HG02938 (cell line): ENCODE measurements around the gene USP19.

Experiments used
- ATAC-seq: cut with Tn5 transposase; IDR thresholded peaks from one replicate; pipeline ENCODE4 v1.9.1; 2021; ENCODE audit warnings: mild to moderate bottlenecking, moderate library complexity; ENCODE audit not compliant: unreplicated experiment

The USP19 gene, protein sequence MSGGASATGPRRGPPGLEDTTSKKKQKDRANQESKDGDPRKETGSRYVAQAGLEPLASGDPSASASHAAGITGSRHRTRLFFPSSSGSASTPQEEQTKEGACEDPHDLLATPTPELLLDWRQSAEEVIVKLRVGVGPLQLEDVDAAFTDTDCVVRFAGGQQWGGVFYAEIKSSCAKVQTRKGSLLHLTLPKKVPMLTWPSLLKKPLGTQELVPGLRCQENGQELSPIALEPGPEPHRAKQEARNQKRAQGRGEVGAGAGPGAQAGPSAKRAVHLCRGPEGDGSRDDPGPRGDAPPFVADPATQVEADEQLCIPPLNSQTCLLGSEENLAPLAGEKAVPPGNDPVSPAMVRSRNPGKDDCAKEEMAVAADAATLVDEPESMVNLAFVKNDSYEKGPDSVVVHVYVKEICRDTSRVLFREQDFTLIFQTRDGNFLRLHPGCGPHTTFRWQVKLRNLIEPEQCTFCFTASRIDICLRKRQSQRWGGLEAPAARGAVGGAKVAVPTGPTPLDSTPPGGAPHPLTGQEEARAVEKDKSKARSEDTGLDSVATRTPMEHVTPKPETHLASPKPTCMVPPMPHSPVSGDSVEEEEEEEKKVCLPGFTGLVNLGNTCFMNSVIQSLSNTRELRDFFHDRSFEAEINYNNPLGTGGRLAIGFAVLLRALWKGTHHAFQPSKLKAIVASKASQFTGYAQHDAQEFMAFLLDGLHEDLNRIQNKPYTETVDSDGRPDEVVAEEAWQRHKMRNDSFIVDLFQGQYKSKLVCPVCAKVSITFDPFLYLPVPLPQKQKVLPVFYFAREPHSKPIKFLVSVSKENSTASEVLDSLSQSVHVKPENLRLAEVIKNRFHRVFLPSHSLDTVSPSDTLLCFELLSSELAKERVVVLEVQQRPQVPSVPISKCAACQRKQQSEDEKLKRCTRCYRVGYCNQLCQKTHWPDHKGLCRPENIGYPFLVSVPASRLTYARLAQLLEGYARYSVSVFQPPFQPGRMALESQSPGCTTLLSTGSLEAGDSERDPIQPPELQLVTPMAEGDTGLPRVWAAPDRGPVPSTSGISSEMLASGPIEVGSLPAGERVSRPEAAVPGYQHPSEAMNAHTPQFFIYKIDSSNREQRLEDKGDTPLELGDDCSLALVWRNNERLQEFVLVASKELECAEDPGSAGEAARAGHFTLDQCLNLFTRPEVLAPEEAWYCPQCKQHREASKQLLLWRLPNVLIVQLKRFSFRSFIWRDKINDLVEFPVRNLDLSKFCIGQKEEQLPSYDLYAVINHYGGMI (N-terminal part only)

GRCh38 chr3:49120438-49121131 is at the start of gene USP19:
USP19 (minus strand) TSS chr3:49120823; CDS start chr3:49119145, 1,678 bp downstream.
- ATAC-seq, result peak; percentile 78

DNA sequence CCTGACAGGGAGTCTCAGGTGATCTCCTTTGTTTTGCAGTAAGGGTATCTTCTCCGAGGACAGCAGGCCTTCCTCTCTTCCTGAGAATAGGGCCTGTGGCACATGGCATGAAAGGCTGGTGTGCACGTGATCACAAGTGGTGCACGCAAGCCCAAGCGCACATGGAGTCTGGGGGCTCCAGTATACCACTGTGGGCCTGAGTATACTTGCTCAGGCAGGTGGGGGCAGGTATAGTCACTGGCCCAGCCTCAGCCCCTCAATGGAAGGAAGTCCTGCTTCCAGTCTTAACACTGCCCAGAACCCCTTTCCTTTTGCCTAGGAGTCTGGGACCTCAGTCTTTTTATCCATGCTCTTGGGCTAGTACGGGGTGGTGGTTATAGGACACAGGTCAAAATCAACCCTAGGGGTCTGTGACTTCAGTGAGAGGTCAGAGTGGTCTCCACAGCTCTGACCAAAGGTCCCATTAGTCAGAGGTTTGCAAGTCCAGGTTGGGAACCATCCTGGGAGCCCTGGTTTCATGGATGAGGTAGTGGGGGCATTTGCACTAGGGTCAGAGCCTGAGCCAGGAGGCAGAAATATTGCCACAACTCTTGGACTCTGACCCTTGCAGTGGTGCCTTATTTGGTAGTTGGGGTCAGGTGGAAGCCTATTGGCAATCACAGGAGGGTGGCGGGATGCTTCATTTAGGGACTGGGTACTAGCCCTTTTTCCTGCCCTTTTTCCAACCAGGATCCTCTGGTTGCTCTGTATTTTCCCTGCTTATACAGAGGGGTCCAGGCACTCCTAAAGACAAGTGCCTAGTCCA is 46.3 kb upstream of the USP19 start:
- no peak for ATAC-seq

DNA sequence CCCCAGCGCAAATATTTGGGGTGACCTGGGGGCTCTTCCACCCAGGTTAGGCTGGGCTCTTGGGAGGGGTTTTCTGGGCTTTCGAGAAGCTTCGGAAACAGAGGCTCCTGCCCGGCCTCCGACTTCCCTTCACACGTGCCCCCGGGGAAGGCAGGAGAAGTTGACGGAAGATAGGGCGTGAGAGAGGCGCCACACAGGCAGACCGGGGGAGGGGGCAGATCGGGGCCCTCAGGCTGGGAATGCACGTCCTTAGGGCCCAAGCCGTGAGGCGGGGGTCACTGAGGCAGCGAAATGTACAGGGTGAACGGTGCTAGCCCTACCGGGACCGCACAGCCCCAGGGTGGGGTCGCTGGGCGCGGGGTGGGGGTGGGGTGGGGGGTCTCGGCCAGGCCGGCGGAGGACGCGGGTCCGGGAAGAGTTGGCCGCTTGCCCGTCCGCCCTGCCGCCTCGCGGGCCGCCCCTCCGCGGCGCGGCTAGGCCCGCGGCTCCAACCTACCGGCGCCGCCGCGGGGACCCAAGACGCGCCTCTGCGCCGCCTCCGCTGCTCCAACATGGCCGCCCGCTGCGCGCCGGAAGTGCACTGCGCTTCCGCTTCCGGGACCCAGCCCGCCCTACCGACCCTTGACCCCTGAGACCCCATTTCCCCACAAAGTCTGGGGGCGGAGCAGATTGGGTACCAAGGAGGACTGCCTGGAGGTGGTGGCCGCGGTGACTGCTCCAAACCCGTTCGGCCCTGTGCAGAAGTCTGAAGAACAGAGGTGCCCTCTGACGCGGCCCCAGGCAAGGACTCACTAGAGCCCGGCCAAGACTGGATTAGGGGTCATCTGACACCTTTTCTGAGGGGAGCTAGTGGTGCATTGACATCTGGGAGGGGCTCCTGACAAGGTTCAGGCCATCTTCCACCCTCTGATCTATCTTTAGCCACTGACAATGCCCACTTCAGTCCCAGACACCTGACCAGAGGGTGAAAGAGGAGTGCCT is 45.4 kb upstream of the USP19 start, which contains the start of gene CCDC71:
Gene CCDC71, minus strand, starts transcription at position 561 of the 981 bp plus-strand sequence. CDS start 2,123 bp downstream, outside the sequence.
- no peak for ATAC-seq

DNA sequence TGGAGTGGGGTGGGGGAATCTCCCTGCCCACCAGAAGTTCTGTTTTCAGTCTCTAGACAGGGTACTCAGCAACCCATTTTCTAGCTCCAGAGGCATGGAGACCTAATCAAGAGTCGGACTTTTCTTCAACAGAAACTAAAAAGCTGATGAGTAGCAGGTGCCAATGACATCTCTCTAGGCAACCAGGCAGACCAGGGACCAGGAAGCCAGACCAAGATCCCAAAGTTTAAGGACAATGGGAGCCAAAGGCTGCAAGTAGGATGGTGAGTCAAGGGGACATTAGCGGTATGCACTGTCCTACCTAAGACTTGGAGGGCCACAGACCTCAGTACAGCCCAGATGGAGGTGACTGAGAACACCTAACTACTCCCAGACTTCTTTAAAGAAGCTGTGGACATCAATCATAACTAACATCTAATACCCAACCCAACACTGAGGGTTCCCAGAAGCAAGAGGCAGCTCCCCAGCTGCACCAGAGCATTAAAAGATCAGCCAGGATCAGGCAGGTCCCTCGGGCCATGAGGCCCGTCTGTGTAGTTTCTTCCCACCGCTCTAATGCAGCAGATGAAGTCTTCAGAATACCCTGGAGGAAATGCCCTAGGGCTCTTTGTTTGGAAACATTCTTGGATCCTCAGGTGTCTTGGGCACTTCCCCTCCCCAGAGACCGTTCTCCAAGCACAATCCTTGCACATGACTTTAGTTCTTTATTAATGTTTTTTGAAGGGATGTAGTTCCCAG is 44.5 kb upstream of the USP19 start:
- ATAC-seq, result no peak

DNA sequence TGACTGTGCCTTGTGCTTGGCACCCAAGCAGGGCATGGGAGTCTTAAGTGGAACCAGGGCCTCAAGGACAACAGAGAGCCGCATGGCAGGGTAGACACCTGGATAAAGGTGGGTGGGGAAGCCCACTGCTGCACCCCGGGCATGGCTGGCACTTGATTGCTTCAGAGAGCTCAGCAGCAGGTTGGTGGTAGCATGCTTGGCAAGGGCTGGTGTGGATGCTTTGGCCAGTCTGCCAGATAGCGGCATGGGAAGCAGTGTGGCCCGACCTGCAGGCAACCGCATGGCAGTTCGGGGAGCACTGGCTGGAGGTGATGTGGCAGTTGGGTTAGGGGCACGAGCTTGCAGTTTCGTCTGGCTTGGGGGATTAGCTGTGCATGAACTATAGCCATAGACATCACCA is 43.0 kb upstream of the USP19 start:
- no peak for ATAC-seq

DNA sequence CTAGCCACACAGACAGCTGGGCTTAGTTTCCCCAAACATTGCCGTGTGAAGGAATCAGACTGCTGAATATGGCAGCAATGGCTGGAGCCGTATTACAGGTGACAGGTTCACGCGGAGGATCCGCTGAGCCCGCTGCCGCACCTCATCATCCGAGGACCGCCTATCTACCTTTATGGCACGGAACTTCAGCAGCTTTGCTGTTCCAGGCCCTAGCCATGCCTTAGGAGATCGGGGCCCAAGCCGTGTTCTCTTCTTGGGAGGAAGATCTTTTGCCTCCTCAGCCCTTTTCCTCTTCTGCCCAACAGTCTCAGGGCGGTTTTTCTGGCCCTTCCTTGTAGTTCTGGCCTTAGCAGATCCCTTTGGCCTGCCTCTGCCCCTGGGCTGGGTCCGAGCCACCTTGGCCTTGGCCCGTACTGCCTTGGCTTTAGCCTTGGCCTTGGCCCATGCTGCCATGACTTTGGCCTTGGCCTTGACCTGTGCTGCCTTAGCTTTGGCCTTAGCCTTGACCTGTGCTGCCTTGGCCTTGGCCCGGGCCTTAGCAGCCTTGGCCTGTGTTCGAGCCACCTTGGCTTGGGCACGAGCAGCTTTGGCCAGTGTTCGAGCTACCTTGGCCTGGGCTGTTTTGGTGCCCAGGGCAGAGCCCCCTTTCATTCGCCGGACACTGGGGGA is 42.3 kb upstream of the USP19 start:
- ATAC-seq, result no peak

DNA sequence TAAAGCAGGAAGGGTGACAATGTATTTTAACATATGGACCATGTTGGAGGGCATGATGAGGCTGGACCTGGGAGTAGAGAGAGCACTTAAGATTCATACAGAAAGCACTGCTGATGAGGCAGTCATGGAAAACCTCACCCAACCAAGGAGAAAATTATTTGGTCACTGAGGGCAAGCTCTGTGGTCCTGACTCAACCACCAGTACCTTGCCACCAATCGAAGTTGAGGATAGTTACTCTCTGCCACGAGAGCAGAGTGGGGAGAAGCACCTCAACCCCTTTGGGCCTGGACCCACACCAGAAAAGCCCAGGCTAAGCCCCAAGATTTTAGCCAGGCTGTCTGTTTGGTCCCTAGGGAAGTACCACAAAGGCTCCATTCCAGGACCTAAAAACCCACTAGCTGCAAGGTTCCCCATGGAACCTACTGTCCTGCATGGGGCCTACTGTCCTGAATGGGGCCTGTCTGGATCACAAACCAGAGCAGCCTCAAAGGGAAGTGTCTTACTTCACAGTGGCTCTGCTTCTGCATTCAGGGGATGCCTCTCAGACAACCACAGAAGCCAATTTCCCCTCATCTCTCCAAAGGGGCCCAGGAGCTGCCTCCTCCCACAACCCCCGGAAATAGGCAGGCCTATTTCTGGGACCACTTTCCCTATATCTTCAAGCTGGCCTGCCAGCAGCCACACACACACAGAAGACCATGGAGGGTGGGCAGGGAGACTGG is 41.3 kb upstream of the USP19 start:
- ATAC-seq, result no peak

GRCh38 chr3:49161197-49161596 is 40.6 kb upstream of the USP19 start:
- no peak for ATAC-seq

DNA sequence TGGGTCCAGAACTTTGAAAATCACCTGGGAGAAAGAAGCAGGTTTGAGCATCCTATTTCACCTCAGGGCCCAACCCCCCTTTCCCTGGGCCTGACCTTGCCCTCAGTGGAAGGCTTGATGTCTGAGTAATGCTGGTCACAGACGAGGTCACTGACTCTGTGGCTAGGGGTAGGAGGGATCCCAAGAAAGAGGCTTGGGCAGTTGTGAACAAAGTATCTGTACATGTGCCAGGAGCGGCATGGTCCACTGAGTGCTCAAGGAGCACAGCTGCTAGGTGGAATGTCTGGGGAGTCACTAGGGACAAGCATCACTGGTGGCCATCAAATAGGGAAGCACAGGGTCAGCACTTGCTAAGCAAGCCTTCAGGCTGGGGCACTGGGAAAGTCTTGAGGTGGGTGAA is 38.2 kb upstream of the USP19 start:
- ATAC-seq, result no peak

GRCh38 chr3:49158103-49158709 is 37.6 kb upstream of the USP19 start:
- ATAC-seq, result no peak

DNA sequence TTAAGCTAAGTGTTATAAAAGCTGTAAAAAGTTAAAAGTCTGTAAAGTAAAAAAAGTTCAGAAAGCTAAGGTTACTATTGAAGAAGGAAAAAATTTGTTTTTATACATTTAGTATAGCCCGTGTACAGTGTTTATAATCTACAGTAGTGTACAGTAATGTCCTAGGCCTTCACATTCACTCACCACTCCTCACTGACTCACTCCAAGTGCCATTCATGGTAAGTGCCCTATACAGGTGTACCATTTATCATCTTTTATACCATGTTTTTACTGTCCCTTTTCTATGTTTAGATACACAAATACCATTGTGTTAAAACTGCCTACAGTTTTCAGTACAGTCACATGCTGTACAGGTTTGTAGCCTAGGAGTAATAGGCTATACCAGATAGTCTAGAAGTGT is 36.7 kb upstream of the USP19 start:
- no peak for ATAC-seq

DNA sequence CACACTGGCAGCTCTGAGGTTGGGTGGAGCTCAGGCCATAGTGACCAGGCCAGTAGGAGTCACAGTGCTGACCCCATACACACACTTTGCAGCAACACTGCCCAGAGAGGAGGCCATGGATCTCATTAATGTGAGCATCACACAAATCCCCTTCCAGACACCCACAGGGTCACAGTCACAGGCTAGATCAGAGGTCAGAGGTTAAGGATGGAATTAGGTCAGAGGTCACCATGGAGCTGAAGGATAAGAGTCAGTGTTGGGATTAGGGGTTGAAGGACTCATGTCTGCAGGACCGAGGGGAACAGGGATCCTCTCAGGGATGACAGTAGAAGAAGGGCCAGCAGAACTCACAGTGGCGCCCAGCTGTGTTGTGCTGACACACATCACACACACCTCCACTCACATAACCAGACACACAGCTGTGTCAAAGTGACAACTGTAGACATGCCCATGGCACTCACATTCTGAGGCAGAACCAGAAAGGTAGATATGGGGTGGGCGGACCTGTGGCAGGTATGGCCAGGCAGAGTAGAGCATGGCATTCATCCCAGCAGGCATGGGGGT is 32.8 kb upstream of the USP19 start:
- ATAC-seq, result no peak

GRCh38 chr3:49151610-49152009 is 31.0 kb upstream of the USP19 start:
- no peak for ATAC-seq

DNA sequence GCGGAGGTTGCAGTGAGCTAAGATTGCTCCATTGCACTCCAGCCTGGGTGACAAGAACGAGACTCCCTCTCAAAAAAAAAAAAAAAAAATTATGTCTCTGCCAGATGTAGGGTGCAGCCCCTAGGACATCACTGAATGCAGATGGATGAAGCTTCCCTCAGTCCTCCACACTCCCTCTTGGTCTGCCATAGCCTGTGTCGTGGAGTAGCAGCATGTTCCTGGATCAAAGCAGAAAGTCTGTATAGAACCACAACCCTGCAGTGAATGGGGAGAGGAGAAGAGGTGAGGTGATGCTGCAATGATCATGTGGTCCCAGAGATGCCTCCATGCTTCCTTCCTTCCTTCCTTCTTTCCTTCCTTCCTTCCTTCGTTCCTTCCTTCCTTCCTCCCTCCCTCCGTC is 27.5 kb upstream of the USP19 start:
- ATAC-seq, result no peak

DNA sequence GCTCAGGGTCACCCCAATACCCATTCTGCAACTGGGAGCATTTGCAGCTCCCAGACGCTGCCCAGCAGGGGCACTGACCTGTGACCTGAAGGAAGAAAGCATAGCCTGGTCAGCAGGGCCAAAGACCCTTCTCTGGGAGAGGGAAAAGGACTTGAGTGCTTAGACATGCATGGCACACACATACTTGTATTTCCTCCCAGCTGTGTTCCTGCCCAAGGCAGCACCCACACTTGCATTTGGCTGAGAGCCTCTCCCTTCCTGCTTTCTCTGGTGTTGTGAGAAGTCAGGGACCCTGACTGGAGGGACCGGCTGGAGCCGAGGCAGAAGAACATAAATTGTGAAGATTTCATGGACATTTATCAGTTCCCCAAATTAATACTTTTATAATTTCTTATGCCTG is 19.5 kb upstream of the USP19 start:
- ATAC-seq, result no peak

- no peak for ATAC-seq
Measured at GRCh38 chr3:49135499-49135898, 14.9 kb upstream of the USP19 start.
